Natural killer cell (primary cell): ENCODE measurements around the gene CEP131. TPM values are rescaled to one million over a fixed set of nuclear protein-coding genes. Genes with fewer than 3 reads are reported as not detected.
A peak's percentile ranks its signal among the peaks of the same experiment; 100 is the strongest.

Source experiments
- ATAC-seq, 3 donors: fragments of 150-1000 bp in 2 of 3; fragments of 200-7000 bp in 1 of 3; cut with Tn5 transposase; 1 replicate in 1 of 3; 2 replicates in 2 of 3; pipeline ENCODE4 v1.10.0; 2021; ENCODE audit warnings: mild to moderate bottlenecking in 2 of 3, moderate library complexity in 2 of 3
- DNase-seq, 2 donors: peaks; one replicate each; pipeline versions ENCODE4 v3.0.0 to v3.0.0-alpha.2; 2013 to 2021; ENCODE audit warnings: mixed read lengths in 1 of 2
- H3K27ac ChIP-seq: one replicate; pipeline ENCODE4 v1.5.1; 2013; ENCODE audit warnings: mild to moderate bottlenecking, low read length
- H3K27me3 ChIP-seq: one replicate; pipeline ENCODE4 v1.6.1; 2013; ENCODE audit warnings: low read length; ENCODE audit not compliant: control insufficient read depth, insufficient read depth
- H3K36me3 ChIP-seq: one replicate; pipeline ENCODE4 v1.6.1; 2013; ENCODE audit warnings: low read length; ENCODE audit not compliant: control insufficient read depth, insufficient read depth
- H3K4me1 ChIP-seq: one replicate; pipeline ENCODE4 v1.6.1; 2013; ENCODE audit warnings: low read length; ENCODE audit not compliant: control insufficient read depth, insufficient read depth
- H3K4me3 ChIP-seq: one replicate; pipeline ENCODE4 v1.5.1; 2013; ENCODE audit warnings: low read length
- H3K9me3 ChIP-seq: one replicate; pipeline ENCODE4 v1.6.1; 2013; ENCODE audit warnings: low read length; ENCODE audit not compliant: control insufficient read depth, insufficient read depth
- H3K27ac Mint-ChIP-seq, 2 donors: one replicate each; pipeline ENCODE4 v1.8.0; 2022; ENCODE audit warnings: mild to moderate bottlenecking in 2 of 2, mixed read lengths in 2 of 2, moderate library complexity in 1 of 2
- H3K27me3 Mint-ChIP-seq, 2 donors: one replicate each; pipeline ENCODE4 v1.8.0; 2022; ENCODE audit warnings: low read depth in 2 of 2, mixed read lengths in 2 of 2
- H3K36me3 Mint-ChIP-seq: one replicate; pipeline ENCODE4 v1.8.0; 2022; ENCODE audit warnings: mixed read lengths
- H3K4me1 Mint-ChIP-seq, 2 donors: one replicate each; pipeline ENCODE4 v1.8.0; 2022; ENCODE audit warnings: mixed read lengths in 2 of 2
- H3K4me3 Mint-ChIP-seq: one replicate; pipeline ENCODE4 v1.8.0; 2022; ENCODE audit warnings: mild to moderate bottlenecking, moderate library complexity, mixed read lengths
- H3K9me3 Mint-ChIP-seq, 2 donors: one replicate each; pipeline ENCODE4 v1.8.0; 2022; ENCODE audit warnings: mixed read lengths in 2 of 2
- CTCF ChIP-seq: fragments of 200-600 bp; IDR thresholded peaks from one replicate; pipeline ENCODE4 v1.8.0; 2022; ENCODE audit warnings: antibody characterized with exemption
- WGBS: methylation state at CpG from one replicate; pipeline ENCODE4 v1.1.7; 2013; ENCODE audit warnings: missing lambda C conversion rate; ENCODE audit not compliant: insufficient coverage; 5-methylcytosine and 5-hydroxymethylcytosine counted together
- intact Hi-C: fragments of 100-400 bp; cut with micrococcal nuclease; formaldehyde crosslinking; loops from one replicate; pipeline ENCODE4 v1.14.2; 2022
- total RNA-seq, 4 donors: library from RNA; stranded (reverse); fragments of 120-200 nt in 1 of 4; gene quantifications; one replicate each; pipeline versions ENCODE4 v1.2.3 to v1.2.4, GENCODE V29; 2013 to 2022

CEP131 gene
- total RNA-seq, 3 donors from 2014 or later (not counting 1 experiment from before 2014, with no cell fraction given), result 9.9 to 11.4 (median 10.0) TPM

GRCh38 chr17:81235822-81236740 is 13.3 kb upstream of the CEP131 start:
- intact Hi-C loops, result no loop called here
- no peaks in the 10 kb centered on the region for H3K27me3 Mint-ChIP-seq
- WGBS, result 94% methylated on average over 31 of the region's 32 CpGs

GRCh38 chr17:81234940-81235821 is 12.4 kb upstream of the CEP131 start:
- Mint-ChIP-seq H3K9me3 (no peaks in the 10 kb centered on the region), H3K4me1 (peaks cover 9 to 35% of the 10 kb centered on the region in 2 donors), H3K4me3 (peak overlapping the region; percentile 2), H3K36me3 (no peaks in the 10 kb centered on the region), H3K27ac (no peak overlapping the region), H3K27me3 (no peaks in the 10 kb centered on the region)
- Histone ChIP-seq H3K4me1 (peaks cover 28% of the 10 kb centered on the region), H3K27me3 (no peaks in the 10 kb centered on the region), H3K9me3 (no peaks in the 10 kb centered on the region), H3K27ac (no peak overlapping the region), H3K4me3 (no peak overlapping the region), H3K36me3 (peaks cover 18% of the 10 kb centered on the region)
- WGBS, result 95% methylated on average over 26 of the region's 26 CpGs
- ATAC-seq, result no peak
- no peak for TF ChIP-seq CTCF
- no peak for DNase-seq
- intact Hi-C loops, result no loop called here

More at GRCh38 chr17:81235822-81236740, 13.3 kb upstream of the CEP131 start:
- H3K4me1 ChIP-seq, result peaks cover 35% of the 10 kb centered on the region
- no peak overlapping the region for H3K4me3 ChIP-seq
- Mint-ChIP-seq H3K27ac (no peak overlapping the region), H3K9me3 (no peaks in the 10 kb centered on the region), H3K36me3 (no peaks in the 10 kb centered on the region), H3K4me3 (peak overlapping the region; percentile 37), H3K4me1 (peaks cover 15 to 36% of the 10 kb centered on the region in 2 donors)
- TF ChIP-seq CTCF, result no peak
- H3K27me3 ChIP-seq, result no peaks in the 10 kb centered on the region
- no peaks in the 10 kb centered on the region for H3K9me3 ChIP-seq
- ATAC-seq, result no peak
- H3K36me3 ChIP-seq, result peaks cover 14% of the 10 kb centered on the region
- DNase-seq, result no peak
- H3K27ac ChIP-seq, result no peak overlapping the region

GRCh38 chr17:81234506-81234855 is 11.7 kb upstream of the CEP131 start:
- Histone ChIP-seq H3K9me3 (no peaks in the 10 kb centered on the region), H3K4me1 (peaks cover 27% of the 10 kb centered on the region), H3K4me3 (no peak overlapping the region), H3K27ac (no peak overlapping the region), H3K36me3 (peaks cover 23% of the 10 kb centered on the region), H3K27me3 (no peaks in the 10 kb centered on the region)
- no peaks in the 10 kb centered on the region for H3K36me3 Mint-ChIP-seq
- intact Hi-C loops, result no loop called here
- H3K4me1 Mint-ChIP-seq, result peaks cover 14 to 41% of the 10 kb centered on the region in 2 donors
- ATAC-seq (no peak), DNase-seq (no peak)
- WGBS, result 93% methylated on average over 13 of the region's 13 CpGs
- no peak for TF ChIP-seq CTCF
- no peaks in the 10 kb centered on the region for H3K9me3 Mint-ChIP-seq
- peak overlapping the region; percentile 2 for H3K4me3 Mint-ChIP-seq
- no peaks in the 10 kb centered on the region for H3K27me3 Mint-ChIP-seq
- no peak overlapping the region for H3K27ac Mint-ChIP-seq
